HG02610 (cell line): Measurements from ENCODE around the gene NOXO1.

ENCODE experiments used
- ATAC-seq: cut with Tn5 transposase; IDR thresholded peaks from one replicate; pipeline ENCODE4 v1.9.1; 2021; ENCODE audit warnings: mild to moderate bottlenecking, moderate library complexity; ENCODE audit not compliant: unreplicated experiment

NOXO1 gene, protein sequence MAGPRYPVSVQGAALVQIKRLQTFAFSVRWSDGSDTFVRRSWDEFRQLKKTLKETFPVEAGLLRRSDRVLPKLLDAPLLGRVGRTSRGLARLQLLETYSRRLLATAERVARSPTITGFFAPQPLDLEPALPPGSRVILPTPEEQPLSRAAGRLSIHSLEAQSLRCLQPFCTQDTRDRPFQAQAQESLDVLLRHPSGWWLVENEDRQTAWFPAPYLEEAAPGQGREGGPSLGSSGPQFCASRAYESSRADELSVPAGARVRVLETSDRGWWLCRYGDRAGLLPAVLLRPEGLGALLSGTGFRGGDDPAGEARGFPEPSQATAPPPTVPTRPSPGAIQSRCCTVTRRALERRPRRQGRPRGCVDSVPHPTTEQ

DNA sequence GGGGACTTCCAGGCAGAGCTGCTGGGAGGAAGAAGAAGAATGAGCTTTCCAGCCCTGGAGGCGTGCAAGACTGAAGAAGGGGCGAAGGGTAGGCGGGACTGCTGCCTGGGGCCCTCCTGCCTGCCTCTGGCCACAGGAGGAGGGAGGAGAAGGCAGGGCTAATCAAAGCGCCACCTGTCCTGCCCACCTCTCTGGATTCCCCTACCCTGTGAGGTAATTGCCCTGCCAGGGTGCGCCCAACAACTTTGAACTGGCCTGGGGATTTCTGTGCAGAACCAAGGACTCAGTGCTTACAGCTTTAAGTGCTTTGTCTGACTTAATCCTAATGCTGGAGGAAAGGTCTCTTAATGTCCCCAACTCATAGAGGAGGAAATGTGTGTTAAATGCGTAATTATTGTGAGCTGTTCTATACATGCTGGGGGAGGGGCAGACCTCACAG is at the start of gene NOXO1:
NOXO1 (minus strand) TSS at position 72 of the 439 bp plus-strand sequence. CDS start 290 bp downstream, outside the sequence.
- no peak for ATAC-seq

DNA sequence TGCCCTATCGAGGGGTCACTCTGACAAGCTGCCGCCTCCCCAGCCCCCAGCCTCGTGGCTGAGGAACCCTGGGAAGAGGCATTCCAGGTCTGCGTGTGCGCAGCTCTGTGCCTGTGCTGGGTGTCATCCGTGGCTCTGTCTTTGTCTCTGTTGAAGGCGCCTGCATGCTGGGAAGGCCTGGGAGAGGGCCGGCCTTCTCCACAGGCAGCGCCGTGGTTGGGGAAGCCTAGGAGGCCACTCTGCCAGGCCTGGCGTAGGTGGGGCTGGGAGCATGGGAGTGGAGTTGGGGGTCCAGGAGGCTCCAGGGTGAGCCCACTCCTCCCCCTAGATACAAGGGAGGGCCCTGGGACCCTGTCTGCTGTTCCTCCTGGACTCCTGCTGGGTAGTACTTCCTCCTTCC is 48.8 kb upstream of the NOXO1 start:
- ATAC-seq = no peak

DNA sequence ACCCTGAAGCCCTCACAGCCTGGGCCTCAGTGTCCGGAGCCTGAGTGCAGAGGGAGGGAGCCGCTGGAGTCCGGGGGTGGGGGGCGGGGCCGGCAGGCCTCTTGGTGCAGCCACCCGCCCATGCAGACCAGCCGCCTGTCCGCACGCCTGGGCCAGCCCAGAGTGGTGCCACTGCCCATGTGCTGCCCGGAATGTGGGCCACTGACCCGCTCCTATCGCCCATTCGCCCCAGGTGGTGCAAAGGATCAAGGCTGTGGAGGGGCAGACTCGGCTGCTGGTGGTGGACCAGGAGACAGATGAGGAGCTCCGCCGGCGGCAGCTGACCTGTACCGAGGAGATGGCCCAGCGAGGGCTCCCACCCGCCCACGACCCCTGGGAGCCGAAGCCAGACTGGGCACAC is 48.1 kb upstream of the NOXO1 start:
- ATAC-seq = no peak

DNA sequence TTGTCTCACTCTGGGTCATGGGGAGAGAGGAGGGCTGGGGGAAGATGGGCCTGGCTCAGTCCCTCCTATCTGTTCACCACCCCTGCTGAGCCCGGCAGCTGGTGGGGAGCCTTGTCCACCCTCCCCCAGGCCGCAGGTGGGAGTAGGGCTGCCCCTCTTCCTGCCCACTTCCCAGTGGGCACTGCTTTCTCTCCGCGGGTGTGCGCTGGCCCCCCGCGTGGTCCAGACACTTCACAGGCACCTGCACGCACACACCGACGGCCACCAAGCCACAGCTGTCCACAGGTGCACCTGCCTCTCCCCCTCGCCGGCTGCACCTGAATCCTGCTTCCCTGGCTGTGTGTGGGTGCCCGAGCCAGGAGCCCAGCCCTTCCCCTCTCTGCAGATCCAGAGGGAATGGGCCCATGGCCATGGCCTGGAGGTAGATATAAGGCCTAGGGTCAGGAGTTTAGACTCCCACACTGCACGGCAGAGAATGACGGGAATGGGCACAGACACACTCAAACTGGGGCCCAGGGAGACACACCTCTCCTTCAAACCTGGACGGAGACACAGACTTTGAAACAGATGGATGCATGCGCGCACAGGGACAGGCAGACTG is 47.5 kb upstream of the NOXO1 start:
- ATAC-seq = no peak

DNA sequence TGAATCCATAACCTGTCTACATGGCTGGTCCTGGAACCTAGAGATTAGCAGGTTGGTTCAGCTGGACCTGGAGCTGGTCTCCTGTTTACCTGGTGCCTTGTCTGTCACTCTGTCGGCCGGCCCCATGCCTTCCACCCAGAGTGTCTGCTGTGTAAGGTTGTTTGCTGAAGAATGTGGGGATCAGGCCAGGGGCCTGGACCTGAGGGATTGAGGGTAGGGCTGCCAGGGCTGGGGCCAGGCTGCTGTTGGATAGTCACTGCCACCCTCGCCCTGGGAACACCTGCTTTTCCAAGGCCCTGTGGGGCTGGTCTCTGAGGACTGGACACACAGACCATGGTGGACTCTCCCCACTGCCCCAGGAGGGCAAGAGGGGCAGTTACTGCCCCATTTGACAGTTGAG is 46.9 kb upstream of the NOXO1 start:
- no peak for ATAC-seq

DNA sequence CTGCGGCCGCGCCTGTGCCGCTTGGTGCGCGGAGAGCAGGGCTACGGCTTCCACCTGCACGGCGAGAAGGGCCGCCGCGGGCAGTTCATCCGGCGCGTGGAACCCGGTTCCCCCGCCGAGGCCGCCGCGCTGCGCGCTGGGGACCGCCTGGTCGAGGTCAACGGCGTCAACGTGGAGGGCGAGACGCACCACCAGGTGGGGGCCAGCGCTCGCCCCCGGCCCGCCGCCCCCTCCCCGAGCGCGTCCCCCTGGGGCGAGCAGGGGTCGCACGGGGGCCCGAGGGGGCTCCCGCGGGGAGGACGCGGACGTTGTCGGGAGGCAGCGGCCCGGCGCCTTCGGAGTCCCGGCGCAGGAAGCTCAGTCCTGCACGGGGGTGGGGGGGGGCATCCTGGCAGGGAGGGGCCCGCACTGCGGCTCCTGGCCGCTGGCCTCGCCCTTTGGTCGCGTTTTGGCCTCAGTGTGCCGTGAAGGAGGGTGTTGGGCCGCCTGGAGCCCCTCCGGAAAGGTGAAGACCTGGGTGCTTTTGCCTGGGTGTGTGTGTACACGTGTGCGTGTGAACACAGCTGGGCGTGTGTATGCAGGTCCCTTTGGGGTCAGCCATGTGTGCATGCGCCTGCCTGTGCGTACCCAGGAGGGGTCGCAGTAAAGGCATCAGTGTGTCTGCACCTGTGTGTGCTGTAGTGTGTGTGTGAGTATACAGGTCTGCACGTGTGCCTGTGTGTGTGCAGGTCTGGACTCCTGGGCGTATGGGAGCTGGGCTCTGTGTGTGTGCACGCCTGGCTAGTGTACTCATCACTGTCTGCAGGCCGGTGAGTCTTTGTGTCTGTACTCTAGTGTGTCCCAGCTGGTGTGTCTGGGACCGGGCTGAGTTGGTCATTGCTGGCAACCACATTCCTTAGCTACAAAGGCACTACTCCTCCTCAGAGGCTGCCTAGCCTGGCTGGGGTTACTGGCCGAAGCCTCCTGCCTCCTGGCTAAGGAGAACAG is 46.0 kb upstream of the NOXO1 start:
- ATAC-seq = no peak

DNA sequence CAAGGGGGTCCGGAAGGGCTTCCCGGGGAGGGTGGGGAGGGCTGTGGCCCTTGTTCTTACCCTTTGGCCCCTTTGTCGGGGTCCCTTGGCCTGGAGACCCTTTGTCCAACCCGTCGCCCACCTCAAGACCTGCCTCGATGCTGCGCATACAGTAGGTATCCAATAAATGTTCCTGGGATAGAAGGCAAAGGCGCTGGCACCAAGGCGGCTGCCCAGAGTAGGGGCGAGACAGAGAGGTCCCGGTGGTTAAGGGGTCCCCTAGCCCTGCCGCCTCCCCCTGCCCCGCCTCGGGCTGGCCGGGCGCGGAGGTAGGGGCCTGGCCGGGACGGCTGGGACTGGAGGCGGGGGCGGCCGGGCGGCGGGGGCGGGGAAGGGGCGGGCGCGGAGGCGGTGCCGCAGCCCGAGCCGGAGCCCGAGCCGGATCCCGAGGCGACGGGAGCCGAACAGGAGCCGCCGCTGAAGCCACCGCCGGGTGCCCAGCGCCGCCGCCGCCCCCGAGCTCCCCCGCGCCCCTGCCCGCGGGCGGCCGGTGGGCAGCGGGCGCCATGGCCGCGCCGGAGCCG is 45.3 kb upstream of the NOXO1 start, which contains the start of gene NHERF2:
NHERF2 (plus strand) TSS at position 442 of the 563 bp plus-strand sequence; CDS start at position 546, 104 bp downstream.
- no peak for ATAC-seq

DNA sequence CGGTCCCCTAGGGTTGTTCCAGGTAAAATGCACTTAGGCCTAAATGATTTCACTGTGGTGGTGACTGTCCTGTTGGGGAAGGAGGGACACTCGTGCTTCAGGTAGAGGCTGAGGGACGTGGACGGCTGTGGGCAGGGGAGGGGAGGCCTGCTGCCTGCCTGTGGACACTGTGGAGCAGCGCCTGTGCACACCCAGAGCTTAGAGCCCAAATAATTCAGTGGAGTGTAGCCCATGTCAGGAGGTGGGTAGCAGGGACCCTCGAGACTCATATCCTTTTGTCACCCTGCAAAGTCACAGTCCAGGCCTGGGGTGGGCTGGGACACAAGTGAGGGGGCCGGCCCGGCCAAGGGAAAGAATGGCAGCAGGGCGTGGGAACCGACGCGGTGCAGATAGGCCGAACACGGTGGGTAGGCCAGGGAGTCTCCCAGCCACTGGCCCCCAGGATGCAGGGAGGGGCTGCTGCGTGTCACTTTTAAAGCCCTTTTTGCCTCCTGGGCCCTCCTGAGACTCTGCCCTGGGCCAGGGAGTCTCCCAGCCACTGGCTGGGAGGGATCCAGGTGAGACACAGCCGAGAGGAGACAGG is 44.7 kb upstream of the NOXO1 start:
- no peak for ATAC-seq

DNA sequence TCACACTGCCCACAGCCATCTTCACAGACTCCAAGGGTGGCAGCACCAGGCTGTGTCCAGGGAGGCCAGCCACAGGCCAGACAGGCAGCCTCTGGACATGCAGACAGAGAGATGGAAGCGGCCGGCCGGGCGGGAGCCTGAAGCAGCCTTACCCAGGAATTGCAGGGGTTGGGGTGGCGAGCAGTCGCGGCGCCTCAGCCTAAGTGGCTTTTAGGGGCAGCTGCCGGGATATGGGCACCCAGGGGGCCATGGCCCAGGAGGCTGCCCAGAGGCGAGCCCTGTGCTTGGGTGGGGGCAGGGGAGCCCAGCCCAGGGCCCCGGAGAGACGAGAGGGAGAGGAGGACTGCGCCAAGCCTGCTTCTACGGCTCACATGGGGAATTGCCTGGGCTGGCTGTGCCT is 44.0 kb upstream of the NOXO1 start:
- ATAC-seq = no peak

DNA sequence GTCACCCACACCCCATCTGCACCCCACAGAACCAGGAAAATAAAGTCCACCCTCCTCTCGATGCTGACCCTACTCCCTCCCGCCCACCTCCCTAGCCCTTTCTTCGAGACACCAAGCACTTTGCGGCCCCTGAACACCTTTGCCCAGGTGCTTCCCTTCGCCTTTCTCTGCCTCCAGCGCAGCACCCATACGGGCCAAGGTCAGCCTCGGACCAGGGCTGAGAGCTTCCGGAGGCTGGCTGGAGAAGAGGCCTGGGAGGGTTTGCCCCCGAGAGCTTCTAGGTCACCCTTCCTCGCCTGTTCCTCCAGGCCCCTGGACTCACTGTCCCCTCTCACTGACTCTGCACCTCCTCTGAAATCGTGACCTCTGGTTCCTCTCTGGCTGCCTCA is 42.8 kb upstream of the NOXO1 start:
- ATAC-seq = no peak

DNA sequence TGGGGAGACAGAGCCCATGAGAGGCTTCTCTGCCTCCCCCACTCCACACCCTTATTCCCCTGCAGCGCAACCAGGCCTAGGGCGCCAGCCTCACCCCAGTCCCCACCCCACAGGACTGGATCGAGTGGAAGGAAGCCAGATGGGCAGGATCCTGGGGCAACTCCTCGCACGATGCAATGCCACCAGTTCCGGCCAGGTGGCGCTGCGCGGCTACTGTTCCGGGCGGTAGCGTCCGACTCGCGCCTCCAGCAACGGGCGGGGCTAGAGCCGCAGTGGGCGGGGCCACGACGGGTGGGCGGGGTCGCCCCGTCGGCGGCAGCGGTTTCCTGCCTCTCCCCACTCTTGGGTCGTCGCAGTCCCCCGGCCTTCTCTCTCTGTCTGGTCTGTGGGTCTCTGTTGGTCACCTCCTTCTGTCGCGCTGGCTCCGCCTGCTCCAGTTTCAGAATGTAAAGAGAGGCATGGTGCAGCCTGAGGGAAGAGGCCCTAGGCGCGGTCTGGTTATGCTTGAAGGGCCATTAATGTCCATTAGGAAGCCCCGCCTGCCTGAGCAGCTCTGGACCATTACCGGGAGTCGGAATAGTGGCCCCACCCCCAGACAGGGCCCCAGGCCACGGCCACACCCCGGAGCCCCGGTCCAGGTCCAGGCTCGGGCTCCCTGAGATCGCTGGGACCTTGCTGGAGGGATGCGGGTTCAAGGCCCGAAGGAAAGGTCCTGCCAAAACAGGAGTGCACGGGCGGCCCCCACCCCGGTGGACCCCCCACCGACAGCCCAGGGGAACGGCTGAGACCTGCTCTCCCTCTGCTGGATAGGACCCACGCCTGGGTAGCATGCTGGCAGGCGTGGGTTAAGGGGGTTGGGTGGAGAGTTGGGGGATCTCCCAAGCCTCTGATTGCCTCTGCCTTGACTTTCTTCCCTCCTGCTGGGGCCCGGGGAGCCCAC is 42.1 kb upstream of the NOXO1 start:
- no peak for ATAC-seq

DNA sequence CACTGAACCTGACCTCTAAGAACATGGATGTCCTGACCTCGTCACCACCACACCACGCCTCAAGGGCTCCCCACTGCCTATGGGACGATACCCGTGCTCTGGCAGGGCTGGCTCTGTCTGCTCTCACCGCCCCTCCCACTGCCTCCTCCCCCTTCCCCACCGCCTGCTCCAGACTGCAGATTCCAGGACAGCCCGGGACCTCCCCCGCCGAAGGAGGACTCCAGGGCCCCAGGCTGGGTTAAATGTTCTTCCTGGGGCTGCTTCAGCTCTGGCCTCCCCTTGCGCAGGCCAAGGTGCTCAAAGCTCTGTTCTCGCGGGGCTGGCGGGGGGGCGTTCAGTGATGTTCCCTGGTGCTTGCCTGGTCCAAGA is 41.4 kb upstream of the NOXO1 start:
- ATAC-seq = no peak

DNA sequence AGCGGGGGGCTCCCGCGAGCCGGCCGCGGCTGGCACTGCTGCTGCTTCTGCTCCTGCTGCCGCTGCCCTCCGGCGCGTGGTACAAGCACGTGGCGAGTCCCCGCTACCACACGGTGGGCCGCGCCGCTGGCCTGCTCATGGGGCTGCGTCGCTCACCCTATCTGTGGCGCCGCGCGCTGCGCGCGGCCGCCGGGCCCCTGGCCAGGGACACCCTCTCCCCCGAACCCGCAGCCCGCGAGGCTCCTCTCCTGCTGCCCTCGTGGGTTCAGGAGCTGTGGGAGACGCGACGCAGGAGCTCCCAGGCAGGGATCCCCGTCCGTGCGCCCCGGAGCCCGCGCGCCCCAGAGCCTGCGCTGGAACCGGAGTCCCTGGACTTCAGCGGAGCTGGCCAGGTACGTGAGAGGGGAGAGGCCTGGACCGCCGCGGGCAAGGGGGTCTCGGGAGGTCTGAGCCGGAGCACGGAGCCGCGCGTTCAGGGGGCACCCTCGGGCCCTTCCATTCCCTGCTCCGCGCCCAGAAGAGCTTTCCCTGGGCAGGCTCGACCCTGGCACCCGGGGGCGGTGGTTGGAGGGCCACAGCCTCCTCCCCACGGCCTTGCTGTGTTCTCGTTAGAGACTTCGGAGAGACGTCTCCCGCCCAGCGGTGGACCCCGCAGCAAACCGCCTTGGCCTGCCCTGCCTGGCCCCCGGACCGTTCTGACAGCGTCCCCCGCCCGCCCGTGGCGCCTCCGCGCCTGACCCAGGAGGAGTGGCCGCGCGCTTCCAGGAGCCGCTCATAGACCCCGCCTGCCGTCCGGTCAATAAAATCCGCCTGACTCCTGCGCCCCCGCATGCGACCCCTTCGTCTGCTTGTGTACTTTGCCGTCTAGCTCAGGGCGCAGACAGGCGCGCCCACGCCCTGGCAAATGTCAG is 38.9 kb upstream of the NOXO1 start:
- ATAC-seq = no peak

DNA sequence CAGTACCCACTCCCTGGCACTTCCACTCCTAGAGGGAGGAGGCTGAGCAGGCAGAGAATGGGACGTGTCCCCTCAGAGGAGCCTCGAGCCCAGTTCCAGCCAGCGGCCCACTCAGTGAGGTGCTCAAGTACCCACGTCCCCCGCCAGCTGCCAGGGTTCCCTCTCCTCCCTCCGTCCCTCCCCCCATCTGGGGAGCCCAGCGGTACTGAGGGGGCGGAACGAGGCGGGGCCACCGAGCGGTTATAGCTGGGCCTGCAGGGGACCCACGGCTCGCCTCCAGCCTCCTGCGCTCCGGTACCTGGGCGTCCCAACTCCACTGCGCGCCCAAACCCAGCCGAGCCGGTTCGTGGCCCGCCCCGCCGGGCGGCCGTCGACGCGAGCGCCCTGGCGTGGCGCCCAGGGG is 38.2 kb upstream of the NOXO1 start, which contains the start of gene NPW:
NPW (plus strand) TSS at position 268 of the 403 bp plus-strand sequence.
- ATAC-seq = no peak

DNA sequence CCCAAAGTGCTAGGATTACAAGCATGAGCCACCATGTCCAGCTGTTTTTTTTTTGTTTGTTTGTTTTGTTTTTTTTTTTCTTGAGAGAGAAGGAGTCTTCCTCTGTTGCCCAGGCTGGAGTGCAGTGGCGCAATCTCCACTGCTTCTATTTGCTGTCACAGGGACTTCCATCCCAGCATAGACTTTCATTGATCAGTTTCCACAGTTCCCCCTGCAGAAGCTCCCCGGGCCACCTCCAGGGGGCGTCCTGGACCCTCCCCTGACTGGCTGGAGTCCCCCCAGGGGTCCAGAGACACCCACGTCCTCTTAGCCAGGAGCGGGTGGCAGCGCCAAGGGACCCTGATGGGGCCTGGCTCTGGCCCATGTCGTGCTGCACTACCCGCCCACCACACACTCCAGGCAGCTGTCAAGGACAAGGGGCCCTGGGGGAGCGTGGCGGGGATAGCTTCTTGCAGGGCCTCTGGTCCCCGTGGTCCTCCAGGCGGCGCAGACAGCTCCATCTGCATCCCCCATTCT is 35.2 kb upstream of the NOXO1 start:
- ATAC-seq = no peak

DNA sequence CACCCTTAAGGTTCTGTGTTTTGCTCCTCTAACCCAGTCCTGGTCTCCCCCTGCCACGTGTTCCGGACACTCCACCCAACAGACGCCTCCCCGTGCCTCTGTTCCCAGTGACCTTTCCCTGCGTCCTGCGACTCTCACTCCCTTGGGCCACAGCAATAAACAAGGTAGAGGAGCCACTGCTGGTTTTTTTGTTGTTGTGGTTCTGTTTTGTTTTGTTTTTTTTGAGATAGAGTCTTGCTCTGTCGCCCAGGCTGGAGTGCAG is 34.6 kb upstream of the NOXO1 start:
- no peak for ATAC-seq

DNA sequence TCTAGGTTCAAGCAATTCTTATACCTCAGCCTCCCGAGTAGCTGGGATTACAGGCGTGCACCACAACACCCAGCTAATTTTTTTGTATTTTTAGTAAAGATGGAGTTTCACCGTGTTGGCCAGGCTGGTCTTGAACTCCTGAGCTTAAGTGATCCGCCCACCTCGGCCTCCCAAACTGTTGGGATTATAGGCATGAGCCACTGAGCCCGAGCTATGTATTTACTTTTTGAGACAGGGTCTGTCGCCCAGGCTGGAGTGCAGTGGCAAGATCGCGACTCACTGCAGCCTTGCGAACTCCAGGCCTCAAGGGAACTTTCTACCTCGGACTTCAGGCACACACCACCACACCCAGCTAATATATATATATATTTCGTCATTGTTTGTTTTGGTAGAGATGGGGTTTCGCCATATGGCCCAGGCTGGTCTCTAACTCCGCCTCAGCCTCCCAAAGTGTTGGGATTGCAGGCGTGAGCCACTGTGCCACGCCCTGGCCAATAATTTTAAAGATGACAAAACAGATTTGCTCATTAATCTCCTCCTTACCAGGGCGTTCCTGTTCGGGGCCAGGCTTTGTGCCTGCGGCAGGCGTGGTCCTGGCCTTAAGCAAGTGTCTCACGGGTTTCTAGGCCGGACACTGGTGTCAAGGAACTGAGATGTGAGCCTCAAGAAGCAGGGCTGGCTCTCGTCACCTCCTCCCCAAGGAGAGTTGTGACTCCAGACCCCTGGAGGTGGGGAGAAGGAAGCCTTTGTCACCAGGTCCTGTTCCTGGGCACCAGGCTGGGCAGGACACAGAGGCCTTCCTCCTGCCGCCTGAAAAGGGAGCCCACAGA is 34.1 kb upstream of the NOXO1 start:
- ATAC-seq = no peak

DNA sequence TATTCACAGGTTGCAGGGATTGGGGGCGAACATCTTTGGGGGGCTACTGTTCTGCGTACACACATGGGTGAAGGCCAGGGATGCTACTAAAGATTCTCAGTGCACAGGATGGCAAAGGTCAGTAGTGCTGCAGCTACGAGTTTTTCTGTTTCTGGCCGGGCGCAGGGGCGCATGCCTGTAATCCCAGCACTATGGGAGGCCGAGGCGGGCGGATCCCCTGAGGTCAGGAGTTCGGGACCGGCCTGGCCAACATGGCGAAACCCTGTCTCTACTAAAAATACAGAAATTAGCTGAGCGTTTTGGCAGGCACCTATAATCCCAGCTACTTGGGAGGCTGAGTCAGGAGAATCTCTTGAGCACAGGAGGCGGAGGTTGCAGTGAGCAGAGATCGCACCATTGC is 32.3 kb upstream of the NOXO1 start:
- no peak for ATAC-seq
